H1 (cell line): ENCODE data around the gene MAPK1. TPM values are rescaled to one million over a fixed set of nuclear protein-coding genes. Genes with fewer than 3 reads are reported as not detected.

ENCODE experiments used
- CTCF ChIA-PET: fragments of 300-600 bp; sonication (Branson Sonifier 250); formaldehyde crosslinking; loops from one replicate; lab custom pipeline; 2021; ENCODE audit not compliant: partially characterized antibody; lab: Charles Lee
- POLR2A ChIA-PET: fragments of 300-600 bp; sonication (Branson Sonifier 250); formaldehyde crosslinking; loops from one replicate; lab custom pipeline; 2021; ENCODE audit warnings: inconsistent platforms; ENCODE audit not compliant: partially characterized antibody; lab: Charles Lee
- DNase-seq, 2 experiments: peaks; one replicate each; pipeline versions ENCODE4 v3.0.0 to v3.0.0-alpha.2; 2010 to 2022; ENCODE audit warnings: low spot score in 2 of 2, low read depth in 1 of 2, mixed read lengths in 1 of 2
- FAIRE-seq: peaks from 2 replicates; lab custom pipeline; 2011; peaks lifted over from hg19 to GRCh38; lab: Jason Lieb, UNC
- H2AFZ ChIP-seq: 2 replicates; pipeline ENCODE4 v1.8.1; 2012; ENCODE audit warnings: low read length, inconsistent platforms
- H2AK5ac ChIP-seq: 2 replicates; pipeline ENCODE4 v1.6.1; 2013; ENCODE audit warnings: low read depth, low read length
- H2BK120ac ChIP-seq: replicated peaks from 2 replicates; pipeline ENCODE3; 2013; ENCODE audit warnings: low read depth, low read length, inconsistent platforms
- H2BK12ac ChIP-seq: 2 replicates; pipeline ENCODE4 v1.6.1; 2013; ENCODE audit warnings: low read depth, low read length
- H2BK15ac ChIP-seq: 2 replicates; pipeline ENCODE4 v1.6.1; 2013; ENCODE audit warnings: low read length
- H2BK20ac ChIP-seq: 2 replicates; pipeline ENCODE4 v1.6.1; 2013; ENCODE audit warnings: low read length
- H2BK5ac ChIP-seq: 2 replicates; pipeline ENCODE4 v1.6.1; 2013; ENCODE audit warnings: low read depth, low read length
- H3K14ac ChIP-seq: 2 replicates; pipeline ENCODE4 v1.6.1; 2013; ENCODE audit warnings: inconsistent platforms; ENCODE audit not compliant: insufficient read length
- H3K18ac ChIP-seq: 2 replicates; pipeline ENCODE4 v1.6.1; 2013; ENCODE audit warnings: low read length; ENCODE audit errors: extremely low read depth
- H3K23ac ChIP-seq: 2 replicates; pipeline ENCODE4 v1.6.1; 2013; ENCODE audit warnings: inconsistent platforms; ENCODE audit not compliant: insufficient read length
- H3K23me2 ChIP-seq: 2 replicates; pipeline ENCODE4 v1.6.1; 2013; ENCODE audit warnings: low read depth, low read length
- H3K27ac ChIP-seq: 2 replicates; pipeline ENCODE4 v1.6.1; 2011; ENCODE audit warnings: low read depth, low read length, inconsistent platforms
- H3K27me3 ChIP-seq, 4 experiments: replicated peaks in 1 of 4; 1 replicate in 1 of 4; 2 replicates in 3 of 4; pipeline versions ENCODE4 v1.6.1 to v1.8.1; 2011 to 2013; ENCODE audit warnings: low read length in 3 of 4, mild to moderate bottlenecking in 3 of 4, inconsistent platforms in 2 of 4, mixed read lengths in 2 of 4, moderate library complexity in 1 of 4; ENCODE audit not compliant: control insufficient read depth in 3 of 4, insufficient read depth in 3 of 4; ENCODE audit errors: extremely low read depth in 1 of 4
- H3K36me3 ChIP-seq, 4 experiments: 2 replicates each; pipeline versions ENCODE4 v1.6.1 to v1.8.1; 2011 to 2013; ENCODE audit warnings: mild to moderate bottlenecking in 4 of 4, low read length in 3 of 4, moderate library complexity in 2 of 4, control low read depth in 1 of 4, inconsistent platforms in 1 of 4; ENCODE audit not compliant: insufficient read depth in 4 of 4, control insufficient read depth in 2 of 4
- H3K4ac ChIP-seq: replicated peaks from 2 replicates; pipeline ENCODE3; 2013; ENCODE audit warnings: low read length, low read depth, mixed read lengths, inconsistent platforms; ENCODE audit not compliant: insufficient read length
- H3K4me1 ChIP-seq, 4 experiments: replicated peaks in 1 of 4; 1 replicate in 1 of 4; 2 replicates in 3 of 4; pipeline versions ENCODE4 v1.6.1 to v1.8.1; 2011 to 2013; ENCODE audit warnings: low read length in 3 of 4, inconsistent platforms in 2 of 4, mixed read lengths in 1 of 4; ENCODE audit not compliant: insufficient read depth in 4 of 4, control insufficient read depth in 3 of 4
- H3K4me2 ChIP-seq, 2 experiments: 2 replicates each; pipeline versions ENCODE4 v1.6.1 to v1.8.1; 2011 to 2013; ENCODE audit warnings: low read depth in 2 of 2, low read length in 2 of 2, control low read depth in 1 of 2, inconsistent platforms in 1 of 2, mild to moderate bottlenecking in 1 of 2; ENCODE audit not compliant: insufficient read depth in 1 of 2
- H3K4me3 ChIP-seq, 4 experiments: fragments of 200-600, 300-600 bp in 1 of 4; sonication (generic), shearing (Covaris generic), sonication (Bioruptor Twin) in 1 of 4; 2 replicates each; pipeline versions ENCODE4 v1.5.1 to v1.8.1; 2011 to 2016; ENCODE audit warnings: low read length in 4 of 4, low read depth in 3 of 4, control low read depth in 2 of 4, inconsistent platforms in 2 of 4, mild to moderate bottlenecking in 2 of 4, mixed read lengths in 1 of 4, moderate library complexity in 1 of 4; ENCODE audit not compliant: insufficient read depth in 2 of 4; ENCODE audit errors: extremely low read depth in 1 of 4
- H3K56ac ChIP-seq: replicated peaks from 2 replicates; pipeline ENCODE3; 2013; ENCODE audit warnings: low read depth, mild to moderate bottlenecking, mixed read lengths, low read length, inconsistent platforms; ENCODE audit not compliant: insufficient read length
- H3K79me1 ChIP-seq: 2 replicates; pipeline ENCODE4 v1.6.1; 2013; ENCODE audit warnings: low read depth, low read length, control low read depth
- H3K79me2 ChIP-seq, 2 experiments: 2 replicates each; pipeline versions ENCODE4 v1.6.1 to v1.8.1; 2012 to 2013; ENCODE audit warnings: low read length in 2 of 2, mild to moderate bottlenecking in 2 of 2, inconsistent platforms in 1 of 2; ENCODE audit not compliant: insufficient read depth in 2 of 2, control insufficient read depth in 1 of 2
- H3K9ac ChIP-seq, 4 experiments: replicated peaks in 1 of 4; 1 replicate in 1 of 4; 2 replicates in 3 of 4; pipeline versions ENCODE4 v1.6.1 to v1.8.1; 2011 to 2013; ENCODE audit warnings: low read depth in 3 of 4, low read length in 3 of 4, control low read depth in 2 of 4, mild to moderate bottlenecking in 2 of 4, moderate library complexity in 2 of 4, inconsistent platforms in 1 of 4; ENCODE audit errors: extremely low read depth in 1 of 4
- H3K9me3 ChIP-seq, 2 experiments: 2 replicates each; pipeline versions ENCODE4 v1.6.1 to v1.8.1; 2012 to 2013; ENCODE audit warnings: mild to moderate bottlenecking in 2 of 2, moderate library complexity in 2 of 2, control low read depth in 1 of 2, inconsistent platforms in 1 of 2, low read depth in 1 of 2, low read length in 1 of 2, mixed read lengths in 1 of 2; ENCODE audit not compliant: insufficient read depth in 2 of 2
- H4K20me1 ChIP-seq, 2 experiments: replicated peaks in 1 of 2; 2 replicates each; pipeline versions ENCODE3 to v1.8.1; 2011 to 2013; ENCODE audit warnings: inconsistent platforms in 2 of 2, low read length in 2 of 2, mild to moderate bottlenecking in 1 of 2; ENCODE audit not compliant: insufficient read depth in 2 of 2, control insufficient read depth in 1 of 2
- H4K5ac ChIP-seq: 2 replicates; pipeline ENCODE4 v1.6.1; 2013; ENCODE audit warnings: low read length, low read depth, mixed read lengths, inconsistent platforms; ENCODE audit not compliant: insufficient read length
- H4K8ac ChIP-seq: 2 replicates; pipeline ENCODE4 v1.8.0; 2013; ENCODE audit warnings: mild to moderate bottlenecking, moderate library complexity, low read length, inconsistent platforms; ENCODE audit not compliant: insufficient read depth; ENCODE audit errors: extremely low read depth
- H4K91ac ChIP-seq: replicated peaks from 2 replicates; pipeline ENCODE3; 2013; ENCODE audit warnings: low read length, mixed read lengths, inconsistent platforms; ENCODE audit not compliant: insufficient read length
- BRCA1 ChIP-seq: IDR thresholded peaks from 2 replicates; pipeline ENCODE4 v1.6.1; 2012; ENCODE audit warnings: low read depth, low read length, improper control_type of control experiment
- CHD1 ChIP-seq: IDR thresholded peaks from 2 replicates; pipeline ENCODE4 v1.6.1; 2012; ENCODE audit warnings: low read depth, low read length, improper control_type of control experiment
- CTCF ChIP-seq, 3 experiments: IDR thresholded peaks; 1 replicate in 2 of 3; 2 replicates in 1 of 3; pipeline versions ENCODE4 v1.5.1 to v1.6.1; 2011; ENCODE audit warnings: low read length in 3 of 3, mild to moderate bottlenecking in 3 of 3, inconsistent platforms in 2 of 3, low read depth in 1 of 3, moderate library complexity in 1 of 3; ENCODE audit not compliant: insufficient read depth in 1 of 3; ENCODE audit errors: control extremely low read depth in 1 of 3
- FOSL1 ChIP-seq: IDR thresholded peaks from 2 replicates; pipeline ENCODE4 v1.6.1; 2011; ENCODE audit warnings: mild to moderate bottlenecking, low read depth, low read length, moderate library complexity; ENCODE audit not compliant: insufficient read depth
- MAX ChIP-seq: IDR thresholded peaks from 2 replicates; pipeline ENCODE4 v1.6.1; 2012; ENCODE audit warnings: inconsistent platforms
- PHF8 ChIP-seq: fragments of 200-600 bp; sonication (generic); conservative IDR thresholded peaks from 2 replicates; pipeline ENCODE4 v1.7.1; 2012; ENCODE audit warnings: low read depth, mild to moderate bottlenecking, inconsistent platforms, low read length, moderate library complexity
- POLR2AphosphoS5 ChIP-seq: IDR thresholded peaks from 2 replicates; pipeline ENCODE4 v1.6.1; 2011; ENCODE audit warnings: low read depth, low read length
- RNF2 ChIP-seq: fragments of 200-900, 300-1000 bp; sonication (generic); IDR thresholded peaks from 2 replicates; pipeline ENCODE4 v1.7.1; 2016; ENCODE audit warnings: borderline replicate concordance, low read depth, mild to moderate bottlenecking, antibody characterized with exemption, low read length; ENCODE audit not compliant: poor library complexity, severe bottlenecking; ENCODE audit errors: missing control alignments
- SP2 ChIP-seq: IDR thresholded peaks from 2 replicates; pipeline ENCODE4 v1.6.1; 2012; ENCODE audit warnings: mild to moderate bottlenecking, low read length, inconsistent platforms
- SRF ChIP-seq: IDR thresholded peaks from 2 replicates; pipeline ENCODE4 v1.6.1; 2011; ENCODE audit warnings: mild to moderate bottlenecking, low read depth, low read length, moderate library complexity
- TBP ChIP-seq: IDR thresholded peaks from 2 replicates; pipeline ENCODE4 v1.6.1; 2011; ENCODE audit warnings: low read depth, low read length, improper control_type of control experiment
- YY1 ChIP-seq: IDR thresholded peaks from 2 replicates; pipeline ENCODE4 v1.6.1; 2011; ENCODE audit warnings: low read depth, mild to moderate bottlenecking, low read length
- WGBS, 2 experiments: shearing (Covaris generic) in 1 of 2; methylation state at CpG; one replicate each; pipeline versions ENCODE4 v1.1.6 to v1.1.7; 2013 to 2015; ENCODE audit warnings: low lambda C conversion rate in 2 of 2, mixed read lengths in 2 of 2, inconsistent platforms in 1 of 2, low coverage in 1 of 2, missing lambda C conversion rate in 1 of 2; ENCODE audit not compliant: insufficient replicate concordance in 2 of 2, insufficient coverage in 1 of 2, insufficient read length in 1 of 2; ENCODE audit errors: extremely low coverage in 1 of 2, missing lambda C conversion rate in 1 of 2; 5-methylcytosine and 5-hydroxymethylcytosine counted together
- polyA plus RNA-seq, 7 experiments: library from polyadenylated mRNA; depleted of rRNA in 3 of 7; stranded (reverse) in 5 of 7; unstranded in 2 of 7; fragments of >200 nt in 5 of 7; fragments of 200-250 nt in 2 of 7; gene quantifications; 1 replicate in 5 of 7; 2 replicates in 1 of 7; 4 replicates in 1 of 7; pipeline versions ENCODE4 v1.2.1 to v1.2.3, GENCODE V29; 2011 to 2013; ENCODE audit warnings: missing spikeins in 2 of 7, mixed read lengths in 2 of 7
- total RNA-seq: library from RNA; stranded (reverse); fragmentation: NEBNext Ultra II Directional; extraction: Animal tissue kit (Norgen Biotek cat#: 25700); gene quantifications from 2 replicates; pipeline ENCODE4 v1.2.1, GENCODE V29; 2021

Gene MAPK1
- total and polyA plus RNA-seq, 2 of the 8 experiments (the other 6 are each of a cell fraction or from before 2014, with no cell fraction given), result 28.1 to 101 TPM

GRCh38 chr22:21728270-21728669 lies 139.2 kb downstream of the MAPK1 start:
- FAIRE-seq (no peak), DNase-seq (no peak)
- no peak overlapping the region for H3K27ac ChIP-seq
- no peaks in the 10 kb centered on the region for H3K23me2 ChIP-seq
- H4K5ac ChIP-seq, result no peak overlapping the region
- no peak overlapping the region for H3K18ac ChIP-seq
- H3K4me3 ChIP-seq, result no peak overlapping the region
- H4K91ac ChIP-seq, result no peak overlapping the region
- peaks cover 10 to 11% of the 10 kb centered on the region in 2 experiments for H4K20me1 ChIP-seq
- H2AFZ ChIP-seq, result no peak overlapping the region
- H3K9me3 ChIP-seq, result no peaks in the 10 kb centered on the region
- no peak overlapping the region for H2BK20ac ChIP-seq
- no peak overlapping the region for H3K9ac ChIP-seq
- H2BK5ac ChIP-seq, result no peak overlapping the region
- no peak overlapping the region for H2BK15ac ChIP-seq
- no peak overlapping the region for H4K8ac ChIP-seq
- no peak overlapping the region for H3K4me2 ChIP-seq
- H3K79me1 ChIP-seq, result no peaks in the 10 kb centered on the region
- CTCF ChIA-PET, result interaction anchor here (0.5 to 5.8 kb wide), 6 partner anchors 12 to 210 kb away, joined by 3 to 45 read pairs (median 3); no protein-coding TSS in a partner anchor
- H3K36me3 ChIP-seq, result no peaks in the 10 kb centered on the region
- H2BK120ac ChIP-seq, result no peak overlapping the region
- H3K4ac ChIP-seq, result no peak overlapping the region
- no peak overlapping the region for H3K14ac ChIP-seq
- peaks cover 3 to 5% (median 4%) of the 10 kb centered on the region in 4 experiments; a peak in 6 of 7 replicates for H3K4me1 ChIP-seq
- no peak overlapping the region for H2AK5ac ChIP-seq
- H3K27me3 ChIP-seq, result no peaks in the 10 kb centered on the region
- no peaks in the 10 kb centered on the region for H3K79me2 ChIP-seq
- no peak overlapping the region for H3K23ac ChIP-seq
- H2BK12ac ChIP-seq, result no peak overlapping the region
- H3K56ac ChIP-seq, result no peak overlapping the region
- 78% methylated on average over 12 of the region's 12 CpGs; no CpG with 5 or more reads in 1 of the 2 experiments for WGBS, 2 experiments
- POLR2A ChIA-PET, result interaction anchor here (0.5 kb wide), 1 partner anchor 18 kb away, joined by 3 read pairs; no protein-coding TSS in a partner anchor
- TF ChIP-seq RNF2 (no peak), MAX (no peak), FOSL1 (no peak), BRCA1 (no peak), SP2 (no peak), TBP (no peak), YY1 (no peak), CHD1 (no peak), SRF (no peak), PHF8 (no peak), POLR2AphosphoS5 (no peak), CTCF (IDR thresholded peaks at IDR 0.05; ENCODE audit: control extremely low read depth in 1 of 3, insufficient read depth in 1 of 3, low read depth in 1 of 3, low read length in 3 of 3) (no peak)
